DOHH2 (cell line): ENCODE measurements around the gene SOX5.

Source experiments
- H3F3A ChIP-seq: fragments of 200-600 bp; sonication (generic), shearing (Covaris generic); 2 replicates; pipeline ENCODE4 v1.6.0; 2016; ENCODE audit warnings: antibody characterized with exemption, mild to moderate bottlenecking; ENCODE audit not compliant: control insufficient read depth, insufficient read depth
- H3K27ac ChIP-seq: fragments of 200-600 bp; sonication (generic); 2 replicates; pipeline ENCODE4 v1.5.1; 2014; ENCODE audit warnings: low read depth, mild to moderate bottlenecking, low read length, moderate library complexity
- H3K27me3 ChIP-seq: fragments of 200-600 bp; sonication (generic); 2 replicates; pipeline ENCODE4 v1.6.1; 2014; ENCODE audit warnings: mild to moderate bottlenecking, low read length, mixed read lengths; ENCODE audit not compliant: control insufficient read depth
- H3K36me3 ChIP-seq: fragments of 200-600 bp; sonication (generic); 2 replicates; pipeline ENCODE4 v1.6.1; 2014; ENCODE audit warnings: mild to moderate bottlenecking, low read length, moderate library complexity, mixed read lengths; ENCODE audit not compliant: control insufficient read depth
- H3K4me1 ChIP-seq: fragments of 200-600 bp; sonication (generic); 2 replicates; pipeline ENCODE4 v1.6.1; 2014; ENCODE audit warnings: mild to moderate bottlenecking, low read length, mixed read lengths; ENCODE audit not compliant: control insufficient read depth
- H3K4me2 ChIP-seq: fragments of 200-600 bp; sonication (generic); 2 replicates; pipeline ENCODE4 v1.6.0; 2014; ENCODE audit warnings: mild to moderate bottlenecking, low read length, moderate library complexity
- H3K4me3 ChIP-seq: fragments of 200-600 bp; sonication (generic); 2 replicates; pipeline ENCODE4 v1.5.1; 2014; ENCODE audit warnings: mild to moderate bottlenecking, low read length, mixed read lengths
- H3K79me2 ChIP-seq: fragments of 200-600 bp; sonication (generic); 2 replicates; pipeline ENCODE4 v1.6.1; 2014; ENCODE audit warnings: mild to moderate bottlenecking, low read length, mixed read lengths; ENCODE audit not compliant: control insufficient read depth
- H3K9me2 ChIP-seq: fragments of 200-600 bp; sonication (generic); replicated peaks from 2 replicates; pipeline ENCODE4 v1.6.1; 2014; ENCODE audit warnings: mild to moderate bottlenecking, low read length, mixed read lengths; ENCODE audit not compliant: control insufficient read depth
- H3K9me3 ChIP-seq: fragments of 200-600 bp; sonication (generic); 2 replicates; pipeline ENCODE4 v1.6.1; 2014; ENCODE audit warnings: antibody characterized with exemption, low read length, mixed read lengths; ENCODE audit not compliant: control insufficient read depth, insufficient read depth
- H4K20me1 ChIP-seq: fragments of 200-600 bp; sonication (generic); 2 replicates; pipeline ENCODE4 v1.6.0; 2014; ENCODE audit warnings: low read depth, mild to moderate bottlenecking, antibody characterized with exemption, low read length, moderate library complexity; ENCODE audit not compliant: control insufficient read depth, insufficient read depth
- EZH2phosphoT487 ChIP-seq: fragments of 200-600 bp; sonication (generic); IDR thresholded peaks from 2 replicates; pipeline ENCODE4 v1.6.1; 2017; ENCODE audit warnings: borderline replicate concordance, mild to moderate bottlenecking, antibody characterized with exemption, low read length, moderate library complexity, mixed read lengths
- TF ChIP-seq, protein P1 (sequence below): fragments of 200-600 bp; sonication (generic); IDR thresholded peaks from one replicate; pipeline ENCODE4 v1.5.1; 2014; ENCODE audit warnings: antibody characterized with exemption, mild to moderate bottlenecking, low read depth, low read length; ENCODE audit not compliant: poor library complexity, severe bottlenecking

SOX5 gene

DNA sequence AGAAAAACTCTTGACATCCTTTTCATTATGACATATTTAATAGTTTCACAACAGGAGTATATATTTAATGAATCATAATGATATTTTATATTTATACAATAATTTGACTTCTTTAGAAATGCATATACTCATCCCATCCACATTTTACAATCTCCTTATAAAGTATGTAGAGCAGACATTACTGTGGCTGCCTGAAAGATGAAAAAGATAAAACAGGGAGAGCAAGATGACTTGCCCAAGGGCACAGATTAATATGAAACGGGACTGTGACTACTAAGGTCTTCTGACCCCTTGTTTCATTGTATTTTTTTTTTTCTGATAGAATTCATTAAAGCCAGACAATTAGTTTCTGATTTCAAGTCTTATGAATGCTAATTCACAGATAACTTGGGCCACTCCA lies 293.6 kb downstream of the SOX5 start:
- Histone ChIP-seq H3K27me3 (no peaks in the 10 kb centered on the region), H4K20me1 (no peaks in the 10 kb centered on the region), H3K4me1 (no peaks in the 10 kb centered on the region), H3K9me2 (no peaks in the 10 kb centered on the region), H3F3A (no peaks in the 10 kb centered on the region), H3K79me2 (no peaks in the 10 kb centered on the region), H3K36me3 (no peaks in the 10 kb centered on the region), H3K4me3 (no peak overlapping the region), H3K27ac (no peak overlapping the region), H3K9me3 (no peaks in the 10 kb centered on the region), H3K4me2 (no peak overlapping the region)
- TF ChIP-seq EZH2phosphoT487: no peak
- TF ChIP-seq, protein P1, sequence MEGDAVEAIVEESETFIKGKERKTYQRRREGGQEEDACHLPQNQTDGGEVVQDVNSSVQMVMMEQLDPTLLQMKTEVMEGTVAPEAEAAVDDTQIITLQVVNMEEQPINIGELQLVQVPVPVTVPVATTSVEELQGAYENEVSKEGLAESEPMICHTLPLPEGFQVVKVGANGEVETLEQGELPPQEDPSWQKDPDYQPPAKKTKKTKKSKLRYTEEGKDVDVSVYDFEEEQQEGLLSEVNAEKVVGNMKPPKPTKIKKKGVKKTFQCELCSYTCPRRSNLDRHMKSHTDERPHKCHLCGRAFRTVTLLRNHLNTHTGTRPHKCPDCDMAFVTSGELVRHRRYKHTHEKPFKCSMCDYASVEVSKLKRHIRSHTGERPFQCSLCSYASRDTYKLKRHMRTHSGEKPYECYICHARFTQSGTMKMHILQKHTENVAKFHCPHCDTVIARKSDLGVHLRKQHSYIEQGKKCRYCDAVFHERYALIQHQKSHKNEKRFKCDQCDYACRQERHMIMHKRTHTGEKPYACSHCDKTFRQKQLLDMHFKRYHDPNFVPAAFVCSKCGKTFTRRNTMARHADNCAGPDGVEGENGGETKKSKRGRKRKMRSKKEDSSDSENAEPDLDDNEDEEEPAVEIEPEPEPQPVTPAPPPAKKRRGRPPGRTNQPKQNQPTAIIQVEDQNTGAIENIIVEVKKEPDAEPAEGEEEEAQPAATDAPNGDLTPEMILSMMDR: no peak

DNA sequence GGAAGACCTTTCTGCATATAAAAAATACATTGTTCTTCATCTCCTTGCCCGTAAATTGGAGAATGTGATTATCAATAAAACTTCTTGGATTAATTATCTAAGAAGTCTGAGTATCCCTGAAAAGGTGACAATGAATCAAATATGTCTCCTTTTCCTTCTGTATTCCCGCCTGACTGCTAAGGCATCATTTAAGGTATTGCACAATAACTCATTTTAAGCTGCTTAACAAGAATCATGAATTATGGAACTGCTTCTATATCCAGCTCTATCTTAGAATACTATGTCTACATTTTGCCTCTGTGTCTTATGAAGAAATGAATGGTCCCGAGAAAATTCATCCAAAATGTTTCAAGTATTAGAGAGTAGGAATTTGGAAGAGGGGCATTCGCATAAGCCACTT lies 294.4 kb downstream of the SOX5 start:
- H3F3A ChIP-seq: no peaks in the 10 kb centered on the region
- H3K79me2 ChIP-seq: no peaks in the 10 kb centered on the region
- H3K9me3 ChIP-seq: no peaks in the 10 kb centered on the region
- no peak overlapping the region for H3K4me2 ChIP-seq
- TF ChIP-seq, protein P1: no peak
- TF ChIP-seq EZH2phosphoT487: no peak
- H3K27ac ChIP-seq: no peak overlapping the region
- no peak overlapping the region for H3K4me3 ChIP-seq
- H3K36me3 ChIP-seq: no peaks in the 10 kb centered on the region
- H4K20me1 ChIP-seq: no peaks in the 10 kb centered on the region
- H3K9me2 ChIP-seq: no peaks in the 10 kb centered on the region
- H3K27me3 ChIP-seq: no peaks in the 10 kb centered on the region
- H3K4me1 ChIP-seq: no peaks in the 10 kb centered on the region

DNA sequence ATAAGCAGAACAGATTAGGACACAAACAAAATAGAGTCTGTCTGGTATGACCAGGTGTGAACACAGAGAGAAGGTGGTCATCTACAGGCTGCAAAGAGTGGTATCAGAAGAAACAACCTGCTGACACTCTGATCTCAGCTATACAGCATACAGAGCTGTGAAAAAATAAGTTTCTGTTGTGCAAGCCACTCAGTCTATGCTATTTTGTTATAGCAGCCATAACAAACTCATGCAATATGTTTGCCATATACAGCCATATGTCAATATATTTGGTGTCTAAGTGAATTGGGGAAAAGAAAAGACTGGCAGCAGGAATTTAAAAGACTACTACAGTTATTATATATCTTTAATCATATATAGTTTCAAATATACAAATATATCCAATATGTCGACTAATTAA lies 300.9 kb downstream of the SOX5 start:
- no peak overlapping the region for H3K4me3 ChIP-seq
- no peak for TF ChIP-seq EZH2phosphoT487
- TF ChIP-seq, protein P1: no peak
- no peaks in the 10 kb centered on the region for H3F3A ChIP-seq
- no peak overlapping the region for H3K4me2 ChIP-seq
- no peaks in the 10 kb centered on the region for H3K9me3 ChIP-seq
- H3K4me1 ChIP-seq: no peaks in the 10 kb centered on the region
- no peaks in the 10 kb centered on the region for H3K36me3 ChIP-seq
- H3K9me2 ChIP-seq: no peaks in the 10 kb centered on the region
- no peaks in the 10 kb centered on the region for H3K27me3 ChIP-seq
- no peak overlapping the region for H3K27ac ChIP-seq
- H3K79me2 ChIP-seq: no peaks in the 10 kb centered on the region
- H4K20me1 ChIP-seq: no peaks in the 10 kb centered on the region

DNA sequence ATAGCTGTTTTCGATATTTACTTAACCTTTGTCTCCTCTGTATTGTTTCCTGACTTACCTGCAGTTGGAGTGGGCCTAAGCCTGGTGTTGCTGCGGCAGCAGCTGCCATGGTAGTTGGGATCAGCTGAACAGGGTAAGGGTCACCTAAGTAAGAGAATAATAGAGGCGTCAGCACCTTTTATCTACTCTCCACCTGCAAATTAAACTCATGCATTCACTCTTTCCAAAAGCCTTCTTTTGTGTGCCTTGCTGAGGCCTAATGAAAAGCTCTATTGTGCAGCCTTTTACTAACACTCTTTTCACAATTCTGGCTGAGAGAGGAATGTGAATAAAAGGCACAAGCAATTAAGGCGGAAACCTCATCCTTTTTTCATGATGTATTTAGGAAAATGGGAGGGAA lies 308.7 kb downstream of the SOX5 start:
- Histone ChIP-seq H4K20me1 (no peaks in the 10 kb centered on the region), H3K27me3 (no peaks in the 10 kb centered on the region), H3K4me3 (no peak overlapping the region), H3K4me1 (no peaks in the 10 kb centered on the region), H3K9me3 (no peaks in the 10 kb centered on the region), H3K9me2 (no peaks in the 10 kb centered on the region), H3K36me3 (no peaks in the 10 kb centered on the region), H3F3A (no peaks in the 10 kb centered on the region), H3K4me2 (no peak overlapping the region), H3K27ac (no peak overlapping the region), H3K79me2 (no peaks in the 10 kb centered on the region)
- no peak for TF ChIP-seq EZH2phosphoT487
- TF ChIP-seq, protein P1: no peak
